ENCODE results near the gene MOSPD3.

GRCh38 chr7:100600730-100601038 lies 11.7 kb upstream of the MOSPD3 start:
- TF ChIP-seq EZH2 (IDR thresholded peaks at IDR 0.05; ENCODE audit: borderline replicate concordance, low read depth, low read length, severe bottlenecking) (no peak), CTCF (IDR thresholded peaks at IDR 0.05; ENCODE audit: borderline replicate concordance, extremely low read depth, low read length, poor library complexity, severe bottlenecking) (no peak)

All from DND-41 (cell line).